ENCODE data around the gene DPP7. TPM values are rescaled to one million over a fixed set of nuclear protein-coding genes. Genes with fewer than 3 reads are reported as not detected.

Gene DPP7
- total and polyA plus RNA-seq, 9 of the 15 experiments (the other 6 are each of a cell fraction or from before 2014, with no cell fraction given): 0.99 to 365 (median 132) TPM

DNA sequence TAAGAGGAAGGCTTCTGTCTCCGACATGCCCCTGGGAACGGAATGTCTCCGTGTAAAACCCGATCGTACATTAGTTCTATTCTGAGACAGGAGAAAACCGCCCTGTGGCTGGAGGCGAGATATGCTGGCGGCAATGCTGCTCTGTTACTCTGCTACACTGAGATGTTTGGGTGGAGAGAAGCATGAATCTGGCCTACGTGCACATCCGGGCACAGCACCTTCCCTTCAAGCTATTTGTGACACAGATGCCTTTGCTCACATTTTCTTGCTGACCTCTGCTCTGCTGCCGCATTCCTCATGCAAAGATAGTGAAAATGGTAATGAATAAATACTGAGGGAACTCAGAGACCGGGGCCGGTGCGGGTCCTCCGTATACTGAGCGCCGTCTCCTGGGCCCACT, 2.2 kb upstream of the DPP7 start (continued):
- TF ChIP-seq, protein P1, sequence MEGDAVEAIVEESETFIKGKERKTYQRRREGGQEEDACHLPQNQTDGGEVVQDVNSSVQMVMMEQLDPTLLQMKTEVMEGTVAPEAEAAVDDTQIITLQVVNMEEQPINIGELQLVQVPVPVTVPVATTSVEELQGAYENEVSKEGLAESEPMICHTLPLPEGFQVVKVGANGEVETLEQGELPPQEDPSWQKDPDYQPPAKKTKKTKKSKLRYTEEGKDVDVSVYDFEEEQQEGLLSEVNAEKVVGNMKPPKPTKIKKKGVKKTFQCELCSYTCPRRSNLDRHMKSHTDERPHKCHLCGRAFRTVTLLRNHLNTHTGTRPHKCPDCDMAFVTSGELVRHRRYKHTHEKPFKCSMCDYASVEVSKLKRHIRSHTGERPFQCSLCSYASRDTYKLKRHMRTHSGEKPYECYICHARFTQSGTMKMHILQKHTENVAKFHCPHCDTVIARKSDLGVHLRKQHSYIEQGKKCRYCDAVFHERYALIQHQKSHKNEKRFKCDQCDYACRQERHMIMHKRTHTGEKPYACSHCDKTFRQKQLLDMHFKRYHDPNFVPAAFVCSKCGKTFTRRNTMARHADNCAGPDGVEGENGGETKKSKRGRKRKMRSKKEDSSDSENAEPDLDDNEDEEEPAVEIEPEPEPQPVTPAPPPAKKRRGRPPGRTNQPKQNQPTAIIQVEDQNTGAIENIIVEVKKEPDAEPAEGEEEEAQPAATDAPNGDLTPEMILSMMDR (IDR thresholded peaks at IDR 0.05 in 2 of 3, conservative IDR thresholded peaks at IDR 0.05 in 1 of 3; ENCODE audit: insufficient read depth in 2 of 3, low read depth in 1 of 3, low read length in 3 of 3): 0 out of 6 replicates have a peak, but pooled peaks of 1 of the 3 experiments have one; percentile 2
- TF ChIP-seq FOXM1 (IDR thresholded peaks at IDR 0.05; ENCODE audit: low read depth): no peak
- no peak for TF ChIP-seq FOXM1 (CRISPR knock-in tag; IDR thresholded peaks at IDR 0.05; ENCODE audit: low read depth)
- TF ChIP-seq FOXA1 (IDR thresholded peaks at IDR 0.05; ENCODE audit: borderline replicate concordance): no peak
- TF ChIP-seq ELF2 (CRISPR knock-in tag; IDR thresholded peaks at IDR 0.05): no peak
- TF ChIP-seq SIX5 (IDR thresholded peaks at IDR 0.05; ENCODE audit: borderline replicate concordance in 1 of 2, insufficient read depth in 1 of 2, low read depth in 1 of 2, low read length in 2 of 2): no peak
- TF ChIP-seq RBM25 (IDR thresholded peaks at IDR 0.05; ENCODE audit: low read depth, low read length, severe bottlenecking): no peak
- TF ChIP-seq TAL1 (IDR thresholded peaks at IDR 0.05): no peak
- TF ChIP-seq PHF21A (IDR thresholded peaks at IDR 0.05; ENCODE audit: borderline replicate concordance, low read depth): peak; percentile 60; the same call in 1 of the 2 replicates
- no peak for TF ChIP-seq RBM22 (IDR thresholded peaks at IDR 0.05; ENCODE audit: low read depth, low read length, poor library complexity, severe bottlenecking)
- no peak for TF ChIP-seq RBM15 (IDR thresholded peaks at IDR 0.05; ENCODE audit: insufficient read depth, low read length)

Data from K562 (cell line).